22Rv1 (cell line): Measurements from ENCODE around the gene SIAH3.

Source experiments
- CTCF ChIP-seq: fragments of 450-650 bp; IDR thresholded peaks from 2 replicates; pipeline ENCODE4 v1.5.1; 2017; ENCODE audit warnings: mild to moderate bottlenecking
- ZFX ChIP-seq: fragments of 450-650 bp; IDR thresholded peaks from 2 replicates; pipeline ENCODE4 v1.6.1; 2017; ENCODE audit warnings: antibody characterized with exemption, borderline replicate concordance

DNA sequence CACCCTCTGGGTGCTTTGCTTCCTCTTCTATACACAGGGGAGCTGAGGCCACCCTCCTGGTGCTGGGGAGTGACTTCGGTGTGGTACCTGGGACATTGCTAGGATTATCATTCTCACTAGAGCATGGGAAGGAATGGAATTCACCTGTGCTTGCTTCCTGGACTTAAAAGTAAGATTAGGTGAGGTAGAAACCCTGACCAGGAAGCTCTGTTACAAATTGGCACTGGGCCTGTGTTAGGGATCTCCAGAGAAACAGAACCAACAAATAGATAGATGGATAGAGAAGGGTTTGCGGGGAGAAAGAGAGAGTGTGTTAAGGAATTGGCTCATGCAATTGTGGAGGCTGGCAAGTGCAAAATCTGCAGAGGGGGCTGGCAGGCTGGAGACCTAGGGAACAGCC is 13.9 kb upstream of the SIAH3 start:
- TF ChIP-seq CTCF (no peak), ZFX (no peak)
